Fibroblast of lung (primary cell): ENCODE results near the gene MACF1.
"Not testable (repeated sequence)": the region's sequence is repeated elsewhere in the genome, so short reads cannot be mapped to it uniquely, and the experiment has no call there.

ENCODE experiments used
- EZH2 ChIP-seq: IDR thresholded peaks from 2 replicates; pipeline ENCODE4 v1.5.1; 2012; ENCODE audit warnings: low read length, control low read depth, mild to moderate bottlenecking; ENCODE audit errors: missing control alignments
- TF ChIP-seq, protein P1 (sequence below), 2 donors: IDR thresholded peaks in 1 of 2; conservative IDR thresholded peaks in 1 of 2; 1 replicate in 1 of 2; 2 replicates in 1 of 2; pipeline ENCODE4 v1.5.1; 2011 to 2012; ENCODE audit warnings: low read length in 2 of 2, control low read depth in 1 of 2, inconsistent platforms in 1 of 2, low read depth in 1 of 2, mild to moderate bottlenecking in 1 of 2

- TF ChIP-seq, protein P1, sequence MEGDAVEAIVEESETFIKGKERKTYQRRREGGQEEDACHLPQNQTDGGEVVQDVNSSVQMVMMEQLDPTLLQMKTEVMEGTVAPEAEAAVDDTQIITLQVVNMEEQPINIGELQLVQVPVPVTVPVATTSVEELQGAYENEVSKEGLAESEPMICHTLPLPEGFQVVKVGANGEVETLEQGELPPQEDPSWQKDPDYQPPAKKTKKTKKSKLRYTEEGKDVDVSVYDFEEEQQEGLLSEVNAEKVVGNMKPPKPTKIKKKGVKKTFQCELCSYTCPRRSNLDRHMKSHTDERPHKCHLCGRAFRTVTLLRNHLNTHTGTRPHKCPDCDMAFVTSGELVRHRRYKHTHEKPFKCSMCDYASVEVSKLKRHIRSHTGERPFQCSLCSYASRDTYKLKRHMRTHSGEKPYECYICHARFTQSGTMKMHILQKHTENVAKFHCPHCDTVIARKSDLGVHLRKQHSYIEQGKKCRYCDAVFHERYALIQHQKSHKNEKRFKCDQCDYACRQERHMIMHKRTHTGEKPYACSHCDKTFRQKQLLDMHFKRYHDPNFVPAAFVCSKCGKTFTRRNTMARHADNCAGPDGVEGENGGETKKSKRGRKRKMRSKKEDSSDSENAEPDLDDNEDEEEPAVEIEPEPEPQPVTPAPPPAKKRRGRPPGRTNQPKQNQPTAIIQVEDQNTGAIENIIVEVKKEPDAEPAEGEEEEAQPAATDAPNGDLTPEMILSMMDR (conservative IDR thresholded peaks at IDR 0.05 in 1 of 2, IDR thresholded peaks at IDR 0.05 in 1 of 2; ENCODE audit: low read depth in 1 of 2, low read length in 2 of 2), result not testable (repeated sequence)
- TF ChIP-seq EZH2, result not testable (repeated sequence)
Measured at GRCh38 chr1:39511477-39511876, 307.0 kb downstream of the MACF1 start.
